H9 (cell line): ENCODE measurements around the gene DNLZ. TPM values are rescaled to one million over a fixed set of nuclear protein-coding genes. Genes with fewer than 3 reads are reported as not detected.

Experiments
- DNase-seq: peaks from one replicate; pipeline ENCODE4 v3.0.0-alpha.2; 2017
- H2AFZ ChIP-seq: one replicate; pipeline ENCODE4 v1.6.1; 2013; ENCODE audit warnings: mild to moderate bottlenecking, low read length, control low read depth, moderate library complexity
- H2AK5ac ChIP-seq: 2 replicates; pipeline ENCODE4 v1.6.1; 2013; ENCODE audit warnings: low read length, control low read depth, mixed read lengths; ENCODE audit not compliant: insufficient read length
- H2BK120ac ChIP-seq: one replicate; pipeline ENCODE4 v1.6.1; 2013; ENCODE audit warnings: low read depth, mild to moderate bottlenecking, low read length, control low read depth, inconsistent platforms; ENCODE audit not compliant: poor library complexity, severe bottlenecking
- H2BK12ac ChIP-seq: 2 replicates; pipeline ENCODE4 v1.6.1; 2013; ENCODE audit warnings: low read length, control low read depth, mixed read lengths, low read depth; ENCODE audit not compliant: insufficient read length
- H2BK15ac ChIP-seq: 2 replicates; pipeline ENCODE4 v1.6.1; 2013; ENCODE audit warnings: low read depth, low read length, control low read depth
- H2BK20ac ChIP-seq: one replicate; pipeline ENCODE4 v1.6.1; 2013; ENCODE audit warnings: low read depth, mild to moderate bottlenecking, low read length, control low read depth, inconsistent platforms; ENCODE audit not compliant: poor library complexity, severe bottlenecking
- H2BK5ac ChIP-seq: 2 replicates; pipeline ENCODE4 v1.6.1; 2013; ENCODE audit warnings: low read length, control low read depth, mixed read lengths; ENCODE audit not compliant: insufficient read length
- H3K14ac ChIP-seq: 2 replicates; pipeline ENCODE4 v1.6.1; 2013; ENCODE audit warnings: low read length, control low read depth; ENCODE audit not compliant: insufficient read depth
- H3K18ac ChIP-seq: 2 replicates; pipeline ENCODE4 v1.6.1; 2013; ENCODE audit warnings: low read depth, mild to moderate bottlenecking, mixed read lengths, low read length, control low read depth; ENCODE audit not compliant: insufficient read length
- H3K23ac ChIP-seq: 2 replicates; pipeline ENCODE4 v1.6.1; 2013; ENCODE audit warnings: low read length, control low read depth, mixed read lengths, low read depth; ENCODE audit not compliant: insufficient read length
- H3K23me2 ChIP-seq: 2 replicates; pipeline ENCODE4 v1.6.1; 2013; ENCODE audit warnings: low read depth, mild to moderate bottlenecking, mixed read lengths, low read length, control low read depth; ENCODE audit not compliant: insufficient read length, poor library complexity, severe bottlenecking
- H3K27ac ChIP-seq: 2 replicates; pipeline ENCODE4 v1.5.1; 2013; ENCODE audit warnings: low read length, control low read depth, mixed read lengths, low read depth; ENCODE audit not compliant: insufficient read length
- H3K27me3 ChIP-seq: 2 replicates; pipeline ENCODE4 v1.6.1; 2013; ENCODE audit warnings: low read length, control low read depth, inconsistent platforms; ENCODE audit not compliant: insufficient read depth
- H3K4ac ChIP-seq: 2 replicates; pipeline ENCODE4 v1.6.1; 2013; ENCODE audit warnings: low read depth, mild to moderate bottlenecking, control low read depth, inconsistent platforms, low read length, moderate library complexity
- H3K4me1 ChIP-seq: 2 replicates; pipeline ENCODE4 v1.6.1; 2013; ENCODE audit warnings: low read length, control low read depth, inconsistent platforms; ENCODE audit not compliant: insufficient read depth
- H3K4me2 ChIP-seq: 2 replicates; pipeline ENCODE4 v1.6.1; 2013; ENCODE audit warnings: low read length, control low read depth, mixed read lengths; ENCODE audit not compliant: insufficient read length, insufficient read depth
- H3K56ac ChIP-seq: 2 replicates; pipeline ENCODE4 v1.6.1; 2013; ENCODE audit warnings: low read depth, mild to moderate bottlenecking, mixed read lengths, low read length, control low read depth; ENCODE audit not compliant: insufficient read length
- H3K79me1 ChIP-seq: 2 replicates; pipeline ENCODE4 v1.6.1; 2013; ENCODE audit warnings: low read depth, mild to moderate bottlenecking, moderate library complexity, low read length, control low read depth, inconsistent platforms; ENCODE audit not compliant: insufficient read depth, poor library complexity, severe bottlenecking
- H3K79me2 ChIP-seq: 2 replicates; pipeline ENCODE4 v1.6.1; 2013; ENCODE audit warnings: low read length, control low read depth, inconsistent platforms; ENCODE audit not compliant: insufficient read depth
- H3K9ac ChIP-seq: 2 replicates; pipeline ENCODE4 v1.6.1; 2013; ENCODE audit warnings: low read length, control low read depth, mixed read lengths; ENCODE audit not compliant: insufficient read length; ENCODE audit errors: extremely low read depth
- H3K9me3 ChIP-seq: one replicate; pipeline ENCODE4 v1.6.1; 2013; ENCODE audit warnings: low read depth, low read length, inconsistent platforms; ENCODE audit not compliant: control insufficient read depth
- H3T11ph ChIP-seq: one replicate; pipeline ENCODE4 v1.6.1; 2013; ENCODE audit warnings: mild to moderate bottlenecking, low read length, control low read depth, inconsistent platforms
- H4K20me1 ChIP-seq: one replicate; pipeline ENCODE4 v1.6.1; 2013; ENCODE audit not compliant: control insufficient read depth, insufficient read length, insufficient read depth
- H4K5ac ChIP-seq: 2 replicates; pipeline ENCODE4 v1.6.1; 2013; ENCODE audit warnings: low read depth, mild to moderate bottlenecking, mixed read lengths, low read length, control low read depth; ENCODE audit not compliant: insufficient read length
- H4K8ac ChIP-seq: replicated peaks from 2 replicates; pipeline ENCODE4 v1.6.1; 2013; ENCODE audit warnings: low read length, control low read depth, mixed read lengths, low read depth; ENCODE audit not compliant: insufficient read length
- H4K91ac ChIP-seq: 2 replicates; pipeline ENCODE4 v1.6.1; 2013; ENCODE audit warnings: low read depth, mild to moderate bottlenecking, moderate library complexity, mixed read lengths, low read length, control low read depth; ENCODE audit not compliant: insufficient read length
- H3K27ac Mint-ChIP-seq, 3 experiments: 2 replicates in 2 of 3; 3 replicates in 1 of 3; pipeline ENCODE4 v1.8.0; 2020 to 2021; ENCODE audit warnings: mixed read lengths in 3 of 3, mild to moderate bottlenecking in 1 of 3, moderate library complexity in 1 of 3
- H3K27me3 Mint-ChIP-seq: 2 replicates; pipeline ENCODE4 v1.8.0; 2021; ENCODE audit warnings: low read depth, mild to moderate bottlenecking, moderate library complexity, mixed read lengths
- H3K36me3 Mint-ChIP-seq, 3 experiments: 2 replicates in 2 of 3; 3 replicates in 1 of 3; pipeline ENCODE4 v1.8.0; 2020 to 2021; ENCODE audit warnings: low read depth in 3 of 3, mixed read lengths in 3 of 3; ENCODE audit not compliant: insufficient read depth in 1 of 3
- H3K4me1 Mint-ChIP-seq, 2 experiments: 2 replicates each; pipeline ENCODE4 v1.8.0; 2020; ENCODE audit warnings: mixed read lengths in 2 of 2
- H3K4me3 Mint-ChIP-seq, 2 experiments: 2 replicates in 1 of 2; 3 replicates in 1 of 2; pipeline ENCODE4 v1.8.0; 2020 to 2021; ENCODE audit warnings: mild to moderate bottlenecking in 2 of 2, mixed read lengths in 2 of 2, moderate library complexity in 1 of 2
- H3K9me3 Mint-ChIP-seq, 2 experiments: 2 replicates in 1 of 2; 3 replicates in 1 of 2; pipeline ENCODE4 v1.8.0; 2020; ENCODE audit warnings: mild to moderate bottlenecking in 2 of 2, mixed read lengths in 2 of 2, moderate library complexity in 1 of 2
- CTCF ChIP-seq: fragments of 200-600 bp; sonication (generic); conservative IDR thresholded peaks from 3 replicates; pipeline ENCODE4 v1.8.0; 2021; ENCODE audit warnings: antibody characterized with exemption, mild to moderate bottlenecking
- WGBS: extraction: QIAGEN DNeasy Blood & Tissue Kit; methylation state at CpG from one replicate; pipeline ENCODE4 v1.1.7; 2013; ENCODE audit warnings: missing lambda C conversion rate, low lambda C conversion rate, mixed read lengths; ENCODE audit not compliant: insufficient read length; ENCODE audit errors: extremely low coverage; 5-methylcytosine and 5-hydroxymethylcytosine counted together
- total RNA-seq: library from RNA; stranded (reverse); gene quantifications from 2 replicates; pipeline ENCODE4 v1.2.1, GENCODE V29; 2021

Gene DNLZ
- total RNA-seq, 1 experiment from 2014 or later = 24.8 TPM

GRCh38 chr9:136402067-136402466 is 38.5 kb upstream of the DNLZ start:
- no peaks in the 10 kb centered on the region for H3K9me3 ChIP-seq
- H3K9ac ChIP-seq = no peak overlapping the region
- H2BK20ac ChIP-seq = no peak overlapping the region
- no peaks in the 10 kb centered on the region for H3K27me3 ChIP-seq
- no peak overlapping the region for H2AK5ac ChIP-seq
- no peak for TF ChIP-seq CTCF
- H2BK12ac ChIP-seq = no peak overlapping the region
- H2AFZ ChIP-seq = no peak overlapping the region
- Mint-ChIP-seq H3K9me3 (no peaks in the 10 kb centered on the region), H3K4me1 (peaks cover 11 to 12% of the 10 kb centered on the region in 2 experiments), H3K4me3 (no peak overlapping the region), H3K27ac (no peak overlapping the region), H3K27me3 (no peaks in the 10 kb centered on the region), H3K36me3 (peaks cover 21 to 68% (median 56%) of the 10 kb centered on the region in 3 experiments)
- H3T11ph ChIP-seq = no peak overlapping the region
- H3K4ac ChIP-seq = no peak overlapping the region
- no peak overlapping the region for H3K56ac ChIP-seq
- no peak overlapping the region for H3K27ac ChIP-seq
- no peak overlapping the region for H3K14ac ChIP-seq
- no peaks in the 10 kb centered on the region for H4K20me1 ChIP-seq
- H3K18ac ChIP-seq = no peak overlapping the region
- H4K91ac ChIP-seq = no peak overlapping the region
- no peak overlapping the region for H2BK15ac ChIP-seq
- peaks cover 6% of the 10 kb centered on the region for H3K23me2 ChIP-seq
- H4K8ac ChIP-seq = no peak overlapping the region
- H3K79me1 ChIP-seq = peaks cover 10% of the 10 kb centered on the region
- DNase-seq = no peak
- H3K4me1 ChIP-seq = no peaks in the 10 kb centered on the region
- H3K4me2 ChIP-seq = no peak overlapping the region
- H2BK120ac ChIP-seq = no peak overlapping the region
- H2BK5ac ChIP-seq = no peak overlapping the region
- peaks cover 14% of the 10 kb centered on the region; the same call in 1 of the 2 replicates for H3K79me2 ChIP-seq
- H4K5ac ChIP-seq = no peak overlapping the region
- no peak overlapping the region for H3K23ac ChIP-seq
- WGBS = no CpG with 5 or more reads among the region's 13 CpGs
